Fibroblast of skin of left quadriceps (primary cell): ENCODE data around the gene POTEB.
"Not testable (repeated sequence)": the region's sequence is repeated elsewhere in the genome, so short reads cannot be mapped to it uniquely, and the experiment has no call there.

Experiments
- DNase-seq, 2 experiments: peaks; one replicate each; pipeline ENCODE4 v3.0.0-alpha.2; 2013; ENCODE audit warnings: low read depth in 2 of 2

The POTEB gene

DNA sequence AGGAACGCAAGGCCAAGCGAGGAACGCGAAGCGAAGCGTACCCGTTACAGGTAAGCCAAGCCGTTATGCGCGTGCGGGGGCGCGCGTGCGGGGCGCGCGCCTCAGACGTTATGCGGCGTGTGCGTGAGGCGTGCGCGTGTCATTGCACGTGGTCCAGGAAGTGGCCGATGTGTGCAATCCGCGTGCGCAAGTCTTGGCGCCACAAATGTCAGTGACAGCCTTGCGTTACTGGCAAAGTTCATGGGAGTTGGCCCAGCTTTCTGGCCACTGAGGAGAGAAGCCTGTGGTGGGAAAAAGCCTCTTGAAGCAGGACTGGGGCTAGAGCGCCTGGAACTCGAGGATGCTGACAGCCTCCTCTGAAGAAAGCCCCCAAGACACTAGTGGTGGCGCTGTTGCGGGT is at the start of gene POTEB:
Gene POTEB, minus strand, starts transcription at position 101 of the 400 bp plus-strand sequence. CDS start 489 bp downstream, outside the sequence.
- DNase-seq: not testable (repeated sequence)

DNA sequence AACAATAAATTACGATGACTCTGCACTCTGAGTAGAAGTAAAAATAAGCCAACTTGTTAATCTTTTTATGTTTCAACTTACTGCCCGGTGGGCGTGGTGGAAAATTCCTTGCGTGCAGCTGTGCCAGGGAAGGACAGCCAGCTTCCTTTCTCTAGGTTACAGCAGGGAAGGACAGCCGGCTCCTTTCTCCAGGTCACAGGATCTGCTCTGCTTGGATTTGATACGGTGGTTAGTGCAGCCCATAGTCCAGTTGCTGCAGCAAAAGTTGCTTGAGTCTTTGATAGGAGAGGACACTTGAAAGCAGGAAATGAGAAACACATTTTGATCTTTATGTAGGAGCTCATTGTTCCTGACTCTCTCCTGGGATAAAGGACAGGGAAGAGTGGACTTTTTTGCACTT is 13.4 kb upstream of the POTEB start:
- not testable (repeated sequence) for DNase-seq

- not testable (repeated sequence) for DNase-seq
These were observed 12.0 kb upstream of the POTEB start for GRCh38 chr15:21889542-21889941.

- not testable (repeated sequence) for DNase-seq
These were observed 38.7 kb downstream of the POTEB start for GRCh38 chr15:21838831-21839230.
